GM18873 (cell line): ENCODE measurements around the gene PSAP.
A peak's percentile ranks its signal among the peaks of the same experiment; 100 is the strongest.

ENCODE experiments used
- ATAC-seq: cut with Tn5 transposase; IDR thresholded peaks from one replicate; pipeline ENCODE4 v1.9.1; 2021; ENCODE audit warnings: mild to moderate bottlenecking, moderate library complexity, moderate number of reproducible peaks; ENCODE audit not compliant: unreplicated experiment, low FRiP score

PSAP gene

DNA sequence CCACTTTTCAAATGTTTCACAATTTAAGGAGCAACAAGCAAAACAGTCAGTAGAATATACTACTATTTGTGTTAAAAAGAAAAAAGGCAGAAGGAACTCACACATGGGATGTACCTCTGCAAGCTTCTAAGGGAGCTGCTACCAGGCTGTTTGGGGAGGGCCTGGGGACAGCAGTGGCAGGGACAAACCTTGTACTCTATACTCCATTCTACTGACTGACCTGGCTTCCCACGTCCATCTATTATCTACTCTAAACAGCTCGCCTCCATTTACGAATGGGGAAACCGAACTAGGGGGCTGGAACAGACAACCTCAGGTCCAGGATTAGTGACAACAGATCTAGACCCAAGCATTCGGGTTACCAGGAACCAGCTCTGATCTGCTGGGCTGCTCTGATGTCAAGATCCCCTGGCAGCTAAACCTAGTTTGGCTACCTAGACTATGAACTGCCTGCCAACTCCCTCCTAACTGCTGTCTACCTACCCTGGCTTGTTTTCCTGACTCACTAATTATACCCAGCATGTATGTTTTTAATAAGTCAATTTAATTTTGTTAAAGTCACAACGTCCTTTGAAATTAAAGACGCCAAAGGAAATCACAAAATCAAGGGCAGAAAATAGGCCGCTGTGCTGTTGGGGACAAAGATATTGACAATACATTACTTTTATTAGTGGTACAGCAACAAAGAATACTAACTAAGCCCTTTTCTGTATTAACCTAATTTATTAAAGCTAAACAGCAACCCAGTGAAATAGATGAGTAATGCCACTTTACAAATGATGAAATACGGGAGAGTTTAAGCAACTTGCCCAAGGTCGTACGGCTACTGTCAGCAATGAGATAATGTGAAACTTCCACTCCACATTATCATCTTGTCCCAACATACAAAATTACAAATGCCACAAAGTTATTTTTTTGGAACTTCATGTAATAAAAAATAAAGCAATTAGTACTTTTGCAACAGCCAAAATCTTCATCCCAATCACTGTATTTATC, 5.3 kb downstream of the PSAP start:
- ATAC-seq: no peak

DNA sequence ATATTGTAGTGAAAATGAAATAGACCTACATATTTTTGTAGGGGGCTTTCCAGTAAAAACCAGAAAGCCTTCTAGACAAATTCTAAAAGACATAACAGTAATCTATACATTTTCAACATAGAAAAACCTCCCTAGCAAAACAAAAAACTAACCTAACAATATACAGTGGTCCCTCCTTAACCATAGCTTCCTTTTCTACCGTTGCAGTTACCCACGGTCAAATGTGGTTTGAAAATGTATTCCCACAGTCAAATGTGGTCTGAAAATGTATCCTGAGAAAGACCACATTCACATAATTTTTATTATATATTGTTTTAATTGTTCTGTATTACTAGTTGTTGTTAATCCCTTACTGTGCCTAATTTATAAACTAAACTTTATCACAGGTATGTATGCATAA, 6.4 kb downstream of the PSAP start:
- no peak for ATAC-seq

DNA sequence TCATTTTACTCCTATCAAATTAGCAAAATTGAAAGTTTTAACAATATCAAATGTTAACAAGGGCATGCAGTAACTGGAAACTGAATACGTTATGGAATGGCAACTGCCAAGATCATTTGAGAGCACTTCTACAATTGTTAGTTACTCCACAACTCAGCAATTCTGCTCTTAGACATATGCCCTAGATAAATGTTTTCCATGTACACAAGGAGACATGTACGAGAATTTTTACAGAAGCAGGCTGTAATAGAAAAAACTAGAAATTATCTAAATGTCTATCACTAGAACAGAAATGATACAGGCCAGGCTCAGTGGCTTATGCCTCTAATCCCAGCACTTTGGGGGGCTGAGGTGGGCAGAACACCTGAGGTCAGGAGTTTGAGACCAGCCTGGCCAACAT, 7.0 kb downstream of the PSAP start:
- ATAC-seq: no peak

DNA sequence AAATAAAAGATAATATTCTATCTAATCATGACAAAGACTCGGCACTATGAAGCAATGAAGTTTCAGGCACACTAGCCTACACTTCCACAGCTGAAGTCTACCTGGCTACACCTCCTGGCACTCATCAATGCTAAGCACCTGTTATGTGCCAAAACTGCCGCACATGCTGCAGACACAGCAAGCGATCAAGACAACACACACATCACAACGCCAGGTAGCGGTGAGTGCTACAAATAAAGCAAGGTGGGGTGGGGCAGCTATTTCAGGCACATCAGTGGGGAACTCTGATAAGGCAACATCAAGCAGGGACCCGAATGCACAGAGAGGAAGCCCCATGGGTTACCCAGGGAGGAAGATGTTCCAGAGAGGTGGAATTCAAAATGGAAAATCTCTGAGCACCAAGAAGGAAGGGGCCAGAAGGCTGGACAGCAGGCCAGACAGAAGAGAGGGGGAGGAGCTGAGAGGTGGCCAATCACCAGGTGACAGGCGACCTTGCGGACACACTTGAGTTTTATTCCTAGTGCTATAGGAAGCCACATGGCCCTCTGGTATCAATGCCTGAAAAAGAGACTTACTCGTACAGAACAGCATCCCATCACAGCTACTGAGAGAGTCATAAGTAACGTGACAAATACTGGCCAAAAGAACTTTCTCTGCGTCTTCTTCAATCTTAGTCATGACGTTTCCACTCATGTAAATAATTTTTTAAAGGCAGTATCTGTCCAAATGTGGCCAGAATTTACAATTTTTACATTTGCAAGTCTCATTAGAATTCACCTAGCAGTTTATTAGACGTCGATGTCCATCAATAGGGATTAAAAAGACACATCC, 8.0 kb downstream of the PSAP start:
- ATAC-seq: no peak

DNA sequence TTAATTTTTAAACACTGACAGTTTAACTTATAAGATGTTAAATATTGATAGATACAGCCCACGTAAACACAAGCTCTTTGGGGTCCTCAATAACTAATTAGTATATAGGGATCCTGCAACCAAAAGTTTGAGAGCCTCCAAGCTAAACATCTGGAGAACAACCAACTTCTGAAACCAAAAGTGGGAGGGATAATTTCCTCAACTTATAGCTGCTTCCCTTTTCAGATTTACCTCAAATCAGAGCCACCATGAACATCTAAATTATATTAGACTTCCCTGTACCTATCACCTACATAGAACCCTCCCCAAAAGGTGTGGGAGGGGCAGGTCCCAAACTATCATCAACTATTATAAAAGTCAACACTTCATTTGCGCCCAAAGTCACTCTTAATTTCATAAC, 8.6 kb downstream of the PSAP start:
- no peak for ATAC-seq

DNA sequence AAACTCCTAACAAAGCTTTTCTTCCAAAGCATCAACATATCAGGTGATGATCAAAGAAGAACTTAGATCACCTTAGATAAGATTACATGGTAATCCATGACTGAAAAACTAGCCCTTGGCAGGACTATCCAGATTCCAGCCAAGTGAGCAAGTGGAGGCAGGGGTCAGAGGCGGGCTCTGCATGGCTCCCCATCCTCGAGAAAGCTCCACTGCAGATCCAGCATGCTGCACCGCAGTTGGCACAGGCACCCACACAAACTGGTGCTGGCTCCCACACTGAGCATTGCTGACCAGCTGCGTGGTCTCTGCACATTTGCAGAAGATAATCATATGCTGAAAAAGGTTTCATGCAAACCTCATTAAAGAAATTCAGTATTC, 10.1 kb downstream of the PSAP start:
- no peak for ATAC-seq

DNA sequence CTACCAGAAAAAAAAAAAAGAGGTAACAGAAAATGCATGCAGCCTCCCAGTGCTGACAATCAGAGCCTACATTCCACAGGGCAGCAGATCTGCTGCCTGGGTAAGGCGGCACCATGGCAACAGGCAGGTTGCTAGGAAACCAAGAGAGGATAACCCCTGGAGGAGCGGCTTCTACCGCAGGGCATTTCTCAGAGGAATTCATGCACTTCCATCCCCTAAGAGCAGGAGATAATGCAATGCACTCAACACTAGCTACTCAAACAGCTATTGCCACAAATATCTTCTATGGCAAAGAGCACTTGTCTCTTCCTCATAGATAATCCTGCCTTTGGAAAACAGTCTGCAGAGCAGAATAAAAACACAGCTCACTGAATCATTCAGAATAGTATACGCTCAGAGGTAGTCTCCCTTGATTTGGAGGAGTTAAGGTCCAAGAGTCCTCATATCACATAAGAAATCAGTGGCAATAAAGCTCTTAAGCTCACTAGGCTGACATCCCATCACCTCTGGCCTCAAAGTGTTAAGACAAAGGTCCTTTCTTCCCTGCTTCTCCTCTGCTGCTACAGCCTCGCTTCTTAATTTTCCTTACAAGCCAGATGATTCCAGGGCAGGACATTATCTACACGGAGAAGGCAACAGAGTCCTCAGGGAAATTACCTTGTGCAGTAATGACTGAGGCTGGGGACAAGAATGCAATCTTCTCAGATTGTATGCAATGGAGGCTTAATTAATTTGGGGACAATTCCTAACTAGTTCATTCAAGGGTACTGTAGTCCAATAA, 10.7 kb downstream of the PSAP start:
- ATAC-seq: no peak

DNA sequence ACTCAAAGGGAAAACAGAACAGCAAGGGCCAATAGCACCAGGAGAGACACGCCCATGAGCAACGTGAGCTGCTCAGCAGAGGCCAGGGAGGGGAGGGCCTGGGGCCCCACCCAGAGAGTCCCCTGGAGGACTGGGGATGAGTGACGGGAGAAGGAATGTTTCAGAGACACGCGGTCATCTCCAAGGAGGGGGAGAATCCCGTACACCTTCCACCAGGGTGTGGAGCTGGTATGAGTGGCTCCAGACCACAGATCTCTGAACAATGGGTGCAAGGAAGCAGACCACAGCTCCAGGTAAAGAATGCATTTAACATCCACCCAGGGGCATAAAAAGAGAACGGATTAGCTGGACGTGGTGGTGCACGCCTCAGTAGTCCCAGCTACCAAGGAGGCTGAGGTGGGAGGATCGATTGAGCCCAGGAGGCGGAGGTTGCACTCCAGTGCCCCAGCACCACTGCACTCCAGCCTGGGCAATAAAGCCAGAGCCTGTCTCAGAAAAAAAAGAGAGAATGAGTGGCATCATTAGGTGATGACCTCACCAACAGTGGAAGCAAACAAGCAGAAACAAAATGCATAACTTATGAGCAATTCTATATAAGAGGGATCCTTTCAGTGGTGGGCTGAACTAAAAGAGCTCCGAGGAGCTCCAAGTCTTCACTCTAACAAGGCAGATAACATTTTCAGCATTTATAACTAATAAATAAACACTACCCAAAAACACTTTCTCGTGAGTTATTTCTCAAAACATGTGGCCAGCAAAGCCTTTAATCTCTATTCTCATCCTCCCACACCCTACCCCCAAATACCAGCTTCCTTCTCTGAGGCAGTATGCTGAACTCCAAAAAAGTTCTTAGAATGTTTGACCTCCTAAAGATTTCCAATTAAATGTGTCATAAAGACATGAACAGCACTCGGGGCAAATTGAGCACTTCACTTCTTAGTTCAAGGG, 12.5 kb downstream of the PSAP start:
- ATAC-seq: no peak

DNA sequence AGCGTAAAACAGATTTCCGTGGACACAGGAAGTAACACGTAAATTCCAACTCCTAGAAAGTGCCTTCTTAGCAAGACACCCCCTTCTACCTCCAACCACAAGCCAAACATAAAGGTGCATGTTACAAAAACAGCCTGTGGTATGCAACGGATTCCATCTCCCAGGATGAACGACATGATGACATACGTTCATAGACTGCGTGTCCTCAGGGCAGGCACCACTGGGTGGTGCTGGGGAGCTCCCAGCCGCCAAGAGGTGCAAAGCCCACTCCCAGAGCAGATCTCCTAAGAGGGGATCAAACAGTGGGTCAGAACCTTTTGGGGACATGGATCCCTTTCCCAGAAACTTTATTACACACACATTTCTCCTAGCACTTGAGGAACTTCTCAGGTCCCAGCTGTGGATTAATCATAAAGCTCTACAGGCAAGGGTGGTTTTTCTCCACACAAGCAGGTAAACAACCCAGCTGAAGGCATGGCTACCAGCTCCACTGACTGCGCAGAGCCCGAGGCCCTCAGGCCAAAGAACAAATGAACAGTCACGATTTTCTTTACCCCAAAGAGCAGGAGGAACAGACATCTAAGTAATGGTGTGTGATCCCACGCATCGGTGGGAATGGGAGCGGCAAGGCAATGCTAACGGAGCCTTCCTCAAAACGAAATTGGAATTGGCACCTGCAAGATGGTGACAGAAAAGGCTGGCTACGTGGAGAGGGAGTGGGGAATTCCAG, 13.8 kb downstream of the PSAP start:
- no peak for ATAC-seq

DNA sequence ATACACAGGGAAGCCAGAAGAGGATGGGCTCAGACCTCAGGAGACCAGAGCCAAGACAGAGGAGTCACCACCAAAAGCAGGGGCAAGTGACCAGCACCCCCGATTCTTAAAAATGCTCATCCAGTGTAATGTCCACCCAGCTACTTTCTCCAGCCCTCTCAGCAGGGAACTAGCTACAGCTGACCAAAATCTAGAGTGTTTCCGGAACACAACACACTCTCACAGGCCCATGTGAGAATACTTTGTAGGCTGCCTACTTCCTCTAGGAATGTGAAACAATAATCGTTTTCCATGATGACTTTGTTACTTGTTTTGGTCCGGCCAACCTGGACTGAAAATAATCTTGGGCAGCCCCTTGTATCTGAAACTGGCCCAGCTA, 14.5 kb downstream of the PSAP start:
- peak; percentile 6 for ATAC-seq

DNA sequence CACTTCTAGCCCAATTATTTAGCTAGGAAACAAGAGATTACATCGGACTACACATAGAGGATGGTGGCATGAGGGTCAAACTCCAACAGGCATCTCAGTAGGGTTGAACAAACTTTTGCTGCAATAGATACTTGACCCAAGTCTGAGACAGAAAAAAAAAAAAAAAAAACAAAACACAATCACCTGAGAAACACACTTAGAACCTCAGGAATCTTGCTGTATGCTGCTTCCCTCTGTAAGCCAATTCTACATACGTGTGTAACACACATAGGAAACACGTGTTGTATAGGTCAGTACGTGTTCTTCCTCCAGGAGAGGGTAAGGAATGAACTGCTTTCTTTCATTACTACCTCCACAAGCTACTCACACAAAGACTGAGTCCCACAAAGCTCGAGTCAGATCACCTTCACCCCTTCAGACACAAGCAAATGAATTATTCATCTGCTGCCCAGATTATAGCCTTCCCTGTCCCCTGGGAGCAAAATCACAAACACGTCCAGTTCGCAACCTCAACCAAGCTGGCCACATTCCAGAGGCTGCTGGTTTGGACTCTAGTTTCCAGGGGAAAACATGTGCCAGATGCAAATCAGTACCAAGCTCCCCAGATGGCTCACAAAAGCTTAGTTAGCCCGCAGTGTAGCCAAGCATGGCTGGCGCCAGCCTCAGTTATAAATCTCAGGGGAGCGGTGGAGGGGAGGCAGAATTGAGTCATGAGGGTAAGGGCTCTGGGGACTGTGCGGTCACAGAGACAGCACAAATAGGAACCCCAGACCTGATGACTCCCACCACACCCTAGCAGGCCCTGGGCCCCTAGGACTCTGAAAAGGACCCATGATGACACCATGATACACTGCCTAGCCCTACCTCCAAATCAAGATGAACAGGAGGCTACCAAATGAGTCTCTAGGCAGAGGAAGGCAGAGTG, 15.1 kb downstream of the PSAP start:
- ATAC-seq: peak; percentile 91

DNA sequence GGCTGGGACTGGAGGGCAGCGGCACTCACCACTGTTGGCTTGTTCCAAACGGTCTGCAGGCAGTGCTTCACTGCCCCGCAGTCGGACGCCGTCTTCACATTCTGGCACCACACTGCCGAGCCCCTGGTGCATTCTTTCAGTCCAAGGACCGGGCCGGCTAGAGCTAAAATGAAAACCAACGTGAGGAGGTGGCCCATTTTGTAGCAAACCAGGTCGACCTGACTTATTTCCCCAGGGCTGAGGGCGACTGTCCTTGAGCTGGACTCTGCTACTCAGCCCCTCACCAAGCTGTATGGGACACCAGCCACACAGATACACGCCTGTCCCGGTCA, 16.7 kb downstream of the PSAP start:
- ATAC-seq: no peak

DNA sequence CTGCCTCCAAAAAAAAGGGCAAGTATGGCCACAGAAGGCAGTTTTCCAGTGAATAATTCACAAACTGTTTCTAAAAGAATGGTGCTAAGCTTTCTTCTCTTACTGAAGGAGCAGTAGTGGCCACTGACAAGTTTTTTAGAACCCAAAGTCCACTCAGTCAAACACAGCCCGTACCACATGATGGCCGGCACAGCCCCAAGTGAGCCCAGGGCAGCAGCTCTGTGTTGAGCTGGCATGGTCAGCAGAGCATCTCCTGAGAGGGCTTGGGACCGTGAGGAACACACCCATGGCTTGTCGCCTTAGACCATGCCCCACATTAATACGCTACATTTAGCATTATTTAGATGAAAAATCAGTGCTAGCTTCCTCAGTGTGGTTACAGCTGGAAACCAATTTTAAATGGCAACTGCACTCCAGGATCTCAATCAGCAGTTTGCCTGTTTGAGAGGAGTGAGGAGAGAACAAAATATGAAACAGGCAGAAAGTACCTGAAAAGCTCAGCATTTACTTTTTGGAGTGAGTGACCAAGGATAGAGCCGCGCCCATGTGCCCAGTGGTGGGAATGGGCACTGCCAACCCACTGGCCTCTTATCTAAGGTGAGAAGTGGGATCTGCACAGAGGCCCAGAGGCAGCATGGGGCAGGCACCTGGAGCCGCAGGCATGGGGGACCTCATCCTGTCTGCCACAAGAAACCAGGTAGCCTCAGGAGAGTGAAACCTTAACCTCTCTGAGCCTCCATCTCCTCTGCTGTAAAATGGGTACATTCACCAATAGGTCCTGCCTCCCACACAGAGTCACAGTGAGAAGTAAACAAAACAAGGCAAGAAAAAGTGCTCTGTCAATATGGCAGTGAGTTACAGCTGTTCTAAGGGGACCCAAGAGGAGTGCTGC, 17.4 kb downstream of the PSAP start:
- no peak for ATAC-seq

DNA sequence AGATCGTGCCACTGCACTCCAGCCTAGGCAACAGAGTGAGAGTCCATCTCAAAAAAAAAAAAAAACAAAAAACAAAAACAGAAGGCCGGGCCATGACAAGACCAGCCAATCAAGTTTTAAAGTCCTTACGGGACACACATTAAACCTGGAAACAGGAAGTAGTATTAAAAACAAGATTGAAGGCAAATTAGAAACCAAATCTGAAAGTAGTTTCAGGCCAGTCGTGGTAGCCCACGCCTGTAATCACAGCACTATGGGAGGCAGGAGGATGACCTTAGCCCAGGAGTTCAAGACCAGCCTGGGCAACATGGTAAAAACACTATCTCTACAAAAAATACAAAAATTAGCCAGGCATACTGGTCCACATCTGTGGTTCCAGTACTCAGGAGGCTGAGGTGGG, 18.1 kb downstream of the PSAP start:
- ATAC-seq: no peak

DNA sequence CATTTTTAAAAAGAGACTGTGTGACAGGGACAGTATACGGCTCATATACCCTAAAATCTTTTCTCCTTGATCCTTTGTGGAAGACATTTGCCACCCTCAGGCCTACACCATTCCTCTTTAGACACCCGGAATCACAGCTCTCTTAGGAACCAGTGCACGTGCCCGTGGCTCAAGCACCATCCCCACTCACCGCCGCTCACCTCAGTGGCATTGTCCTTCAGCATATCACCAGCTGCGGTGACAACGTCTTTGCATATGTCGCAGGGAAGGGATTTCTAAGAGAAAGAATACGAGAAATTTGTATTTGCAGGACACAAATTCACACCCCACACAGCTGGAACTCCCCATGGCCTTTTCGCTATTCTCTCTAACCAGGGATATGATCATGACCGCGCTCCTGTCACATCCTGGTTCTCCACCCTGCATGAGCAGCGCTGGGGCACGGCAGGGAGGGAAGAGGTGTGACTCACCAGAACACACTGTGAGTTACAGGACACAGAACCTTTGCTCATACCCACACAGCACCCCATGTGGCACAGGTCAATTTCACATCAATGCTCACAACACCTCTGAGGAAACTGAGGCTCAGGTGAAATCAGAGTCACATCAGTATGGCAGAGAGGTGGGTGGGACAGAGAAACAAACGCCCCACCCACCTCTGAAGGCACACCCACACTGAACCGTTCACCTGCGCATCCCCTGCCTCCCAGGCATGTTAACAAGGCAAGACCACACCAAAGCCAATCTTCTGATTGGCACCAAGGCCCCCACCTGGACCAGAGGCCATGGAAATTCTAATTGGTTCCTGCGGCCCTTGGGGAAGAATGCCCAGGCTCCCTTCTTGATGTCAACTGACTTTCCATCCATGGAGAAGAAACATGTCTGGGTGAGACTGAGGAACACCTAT, 19.2 kb downstream of the PSAP start:
- ATAC-seq: no peak

DNA sequence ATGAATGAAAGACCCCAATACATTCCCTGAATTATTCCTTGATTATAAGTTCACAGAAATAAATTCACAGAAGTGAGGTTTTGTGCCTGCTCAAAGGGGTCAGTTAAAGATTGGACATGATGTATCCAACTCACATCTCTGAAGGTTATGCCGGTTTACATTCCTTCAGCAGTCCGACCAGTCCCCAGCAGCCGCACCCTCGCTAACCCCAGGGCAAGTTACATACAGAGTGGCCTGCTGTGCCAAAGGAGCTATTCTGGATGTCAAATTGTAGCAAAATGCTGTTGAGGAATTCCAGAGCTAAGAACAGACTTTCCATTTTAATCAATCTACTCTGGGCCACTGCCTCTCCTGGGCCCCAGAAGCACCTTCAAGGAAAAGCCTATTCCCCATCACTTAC, 20.3 kb downstream of the PSAP start:
- ATAC-seq: no peak
